ENCODE measurements around the gene NWD2. TPM values are rescaled to one million over a fixed set of nuclear protein-coding genes. Genes with fewer than 3 reads are reported as not detected.

Gene NWD2
- total and polyA plus RNA-seq, 9 of the 15 experiments (the other 6 are each of a cell fraction or from before 2014, with no cell fraction given): not detected

DNA sequence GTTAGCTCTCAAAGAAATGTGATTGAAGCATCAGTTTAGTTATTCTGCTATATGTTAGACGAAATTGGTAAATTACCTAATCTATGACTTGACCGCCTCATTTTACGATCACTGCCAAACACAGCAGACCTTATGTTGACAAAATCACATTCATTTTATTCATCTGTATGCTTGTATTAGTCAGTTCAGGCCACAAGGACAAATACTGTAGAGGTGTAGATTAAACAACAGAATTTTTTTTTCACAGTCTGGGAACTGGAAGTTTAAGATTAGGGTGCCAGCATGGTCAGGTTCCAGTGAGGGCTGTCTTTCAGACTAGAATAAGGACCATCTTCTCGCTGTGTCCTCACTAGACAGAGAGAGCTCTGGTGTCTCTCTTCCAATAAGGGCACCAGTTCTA, 177.1 kb downstream of the NWD2 start (continued):
- TF ChIP-seq, protein P1, sequence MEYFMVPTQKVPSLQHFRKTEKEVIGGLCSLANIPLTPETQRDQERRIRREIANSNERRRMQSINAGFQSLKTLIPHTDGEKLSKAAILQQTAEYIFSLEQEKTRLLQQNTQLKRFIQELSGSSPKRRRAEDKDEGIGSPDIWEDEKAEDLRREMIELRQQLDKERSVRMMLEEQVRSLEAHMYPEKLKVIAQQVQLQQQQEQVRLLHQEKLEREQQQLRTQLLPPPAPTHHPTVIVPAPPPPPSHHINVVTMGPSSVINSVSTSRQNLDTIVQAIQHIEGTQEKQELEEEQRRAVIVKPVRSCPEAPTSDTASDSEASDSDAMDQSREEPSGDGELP (CRISPR knock-in tag; IDR thresholded peaks at IDR 0.05; ENCODE audit: borderline replicate concordance): no peak
- TF ChIP-seq MXI1 (IDR thresholded peaks at IDR 0.05; ENCODE audit: low read depth, low read length): no peak
- no peak for TF ChIP-seq MAFG (tag; conservative IDR thresholded peaks at IDR 0.05)
- no peak for TF ChIP-seq EP400 (IDR thresholded peaks at IDR 0.05)

DNA sequence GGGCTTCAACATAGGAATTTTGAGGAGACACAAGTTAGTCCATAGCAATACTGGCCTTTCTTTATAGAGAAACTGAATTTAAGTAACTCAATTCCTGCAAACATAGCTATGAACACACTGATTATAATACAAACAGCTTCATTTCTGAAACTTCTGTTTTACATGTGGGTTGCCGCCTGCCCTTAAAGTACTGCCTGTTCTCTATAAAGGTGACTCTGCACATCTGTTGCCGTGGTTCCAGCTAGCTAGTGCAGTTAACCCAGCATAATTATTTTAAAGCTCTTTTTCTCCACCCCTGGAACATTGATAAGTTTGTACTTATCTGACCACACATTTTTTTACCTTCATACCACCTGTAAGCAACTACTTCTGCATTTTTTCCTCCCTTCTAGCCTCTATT, 177.6 kb downstream of the NWD2 start:
- ATAC-seq (no peak), DNase-seq (ENCODE audit: extremely low read depth in 1 of 4, low spot score in 3 of 4) (no peak), FAIRE-seq (no peak)
- no peak overlapping the region for H2AFZ ChIP-seq (ENCODE audit: low read depth, low read length)
- ChIA-PET POLR2A (interaction anchor here (1.2 kb wide), 1 partner anchor 13 kb away, joined by 3 read pairs; no protein-coding TSS in a partner anchor), CTCF (ENCODE audit: low intra/inter-chr PET ratio) (no interaction called here)
- H3K36me3 ChIP-seq (ENCODE audit: control insufficient read depth, insufficient read depth, low read length): no peaks in the 10 kb centered on the region
- no peak overlapping the region for H3K27ac ChIP-seq (ENCODE audit: extremely low read depth, low read depth, low read length)
- TF ChIP-seq TAL1 (IDR thresholded peaks at IDR 0.05): no peak
- no peak for TF ChIP-seq SIRT6 (IDR thresholded peaks at IDR 0.05; ENCODE audit: low read depth, low read length)
- TF ChIP-seq HNRNPL (IDR thresholded peaks at IDR 0.05; ENCODE audit: low read depth, low read length): no peak
- no TSS peak for BruUV-seq (replicated peaks)
- no peaks in the 10 kb centered on the region for H3K9me3 ChIP-seq (replicated peaks; ENCODE audit: control insufficient read depth, insufficient read depth, low read depth, low read length)
- intact Hi-C loops (cut with micrococcal nuclease) (no loop called here), in situ Hi-C loops (cut with MboI) (no loop called here)
- H3K79me2 ChIP-seq (ENCODE audit: control insufficient read depth, insufficient read depth, low read length): no peaks in the 10 kb centered on the region
- 0% methylated on average over 2 of the region's 2 CpGs for WGBS (ENCODE audit: insufficient coverage, low coverage, missing lambda C conversion rate)
- no peak overlapping the region for H3K9ac ChIP-seq (ENCODE audit: insufficient read depth in 1 of 2, low read depth in 2 of 2, low read length in 2 of 2)
- H4K20me1 ChIP-seq (replicated peaks; ENCODE audit: control insufficient read depth, insufficient read depth, low read length): no peaks in the 10 kb centered on the region
- no peak overlapping the region for H3K4me3 ChIP-seq
- H3K9me1 ChIP-seq (ENCODE audit: control insufficient read depth, insufficient read depth, low read length): no peaks in the 10 kb centered on the region
- H3K27me3 ChIP-seq (ENCODE audit: control insufficient read depth in 2 of 2, insufficient read depth in 2 of 2, low read length in 2 of 2): no peaks in the 10 kb centered on the region
- H3K4me1 ChIP-seq (replicated peaks in 1 of 2; ENCODE audit: control insufficient read depth in 2 of 2, insufficient read depth in 2 of 2, low read length in 2 of 2): no peaks in the 10 kb centered on the region
- H3K4me2 ChIP-seq (ENCODE audit: insufficient read depth, low read length): no peak overlapping the region
